OCI-LY3 (cell line): ENCODE data around the gene PDZRN3.

Experiments
- CTCF ChIP-seq: fragments of 200-600, 300-600 bp; sonication (generic); IDR thresholded peaks from 2 replicates; pipeline ENCODE4 v1.5.1; 2014; ENCODE audit warnings: antibody characterized with exemption, low read length, low read depth
- EZH2phosphoT487 ChIP-seq: fragments of 200-600 bp; shearing (Covaris generic); IDR thresholded peaks from 2 replicates; pipeline ENCODE4 v1.6.1; 2018; ENCODE audit warnings: antibody characterized with exemption, mixed run types, low read depth

GRCh38 chr3:73426606-73427005 lies 198.1 kb downstream of the PDZRN3 start:
- no peak for TF ChIP-seq CTCF
- TF ChIP-seq EZH2phosphoT487: no peak
